SIG-M5 treated with dmso at 0.1 percent for 504 hours (cell line): ENCODE results near the gene TUBAL3.
"Not testable (repeated sequence)": the region's sequence is repeated elsewhere in the genome, so short reads cannot be mapped to it uniquely, and the experiment has no call there.

ENCODE experiments used
- DNase-seq: peaks from one replicate; lab custom pipeline; 2025; ENCODE audit not compliant: unreplicated experiment; lab: John Stamatoyannopoulos, UW

TUBAL3 gene

DNA sequence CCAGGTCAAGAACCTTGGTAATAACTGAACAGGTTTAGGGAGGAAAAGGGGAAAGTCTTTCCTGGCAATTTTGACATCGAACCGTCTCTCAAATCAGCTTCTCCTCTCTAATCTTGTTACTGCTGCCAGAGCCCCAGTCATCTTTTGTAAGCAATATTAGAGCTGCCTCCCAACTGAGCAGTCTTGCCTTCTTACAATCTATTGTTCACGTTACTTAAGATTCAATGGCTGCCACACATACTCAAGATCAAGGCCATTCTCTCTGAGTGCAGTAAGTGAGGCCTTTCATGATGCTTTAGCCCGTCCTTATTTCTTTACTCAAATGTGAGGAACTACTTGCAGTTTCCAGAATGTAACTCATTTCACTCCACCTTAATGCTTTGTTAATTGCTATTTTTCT, 20.1 kb upstream of the TUBAL3 start:
- no peak for DNase-seq

DNA sequence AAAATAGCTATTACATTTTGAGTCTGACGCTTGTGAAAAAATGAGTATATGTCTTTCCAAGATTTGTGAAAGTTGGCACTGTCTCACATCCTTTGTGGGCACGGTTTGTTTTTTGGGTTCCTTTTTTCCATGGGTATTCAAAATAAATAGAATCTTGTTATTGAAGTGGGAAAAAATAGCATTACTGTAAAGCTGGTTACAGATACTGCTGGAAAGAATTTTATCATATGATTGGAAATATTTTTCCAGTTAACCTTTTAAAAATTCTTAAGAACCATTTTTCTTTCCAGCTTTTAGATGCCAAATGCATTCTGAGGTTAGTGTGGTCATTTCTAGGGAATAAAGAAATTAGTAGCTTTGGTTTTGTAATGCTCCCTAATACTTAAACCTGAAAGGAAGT, 19.1 kb upstream of the TUBAL3 start:
- no peak for DNase-seq

DNA sequence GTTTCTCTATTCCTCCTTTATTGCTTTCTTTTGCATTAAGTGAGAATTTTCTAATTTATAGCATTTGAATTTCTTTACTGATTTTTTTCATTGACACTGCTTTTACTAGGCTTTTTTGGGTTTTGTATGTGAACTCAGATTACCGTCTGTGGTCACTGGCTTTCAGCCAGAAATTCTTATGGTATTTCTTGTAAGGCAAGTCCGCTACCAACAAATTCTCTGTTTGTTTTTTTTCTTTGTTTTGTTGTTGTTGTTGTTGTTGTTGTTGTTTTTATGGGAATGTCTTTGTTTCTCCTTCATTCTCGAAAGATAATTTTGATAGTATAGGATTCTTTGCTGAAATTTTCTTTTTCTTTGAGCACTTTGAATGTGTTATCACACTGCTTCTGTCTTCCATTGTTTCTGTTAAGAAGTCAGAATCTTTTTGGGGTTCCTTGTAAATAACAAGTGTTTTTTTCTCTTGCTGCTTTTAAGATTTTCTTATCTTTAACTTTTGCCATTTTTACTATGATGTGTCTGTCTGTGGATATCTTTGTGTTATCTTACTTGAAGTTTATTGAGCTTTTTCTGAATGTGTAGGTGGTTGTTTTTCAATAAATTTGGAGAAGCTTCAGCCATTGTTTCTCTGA, 15.0 kb upstream of the TUBAL3 start:
- no peak for DNase-seq

DNA sequence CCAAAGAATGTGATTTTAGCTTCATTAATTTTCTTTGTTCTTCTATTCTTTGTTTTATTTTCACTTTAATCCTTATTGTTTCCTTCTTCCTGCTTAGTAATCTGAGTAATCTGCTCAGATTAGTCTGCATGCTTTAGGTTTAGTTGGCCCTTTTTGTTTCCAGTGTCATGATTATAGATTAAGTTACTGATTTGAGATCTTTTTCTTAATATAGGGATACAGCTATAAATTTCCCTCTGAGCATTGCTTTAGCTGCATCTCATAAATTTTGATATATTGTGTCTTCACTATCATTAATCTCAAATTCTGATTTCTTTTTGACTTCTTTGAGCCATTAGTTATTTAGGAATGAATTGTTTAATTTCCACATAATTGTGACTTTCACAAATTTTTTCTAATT, 14.0 kb upstream of the TUBAL3 start:
- no peak for DNase-seq

DNA sequence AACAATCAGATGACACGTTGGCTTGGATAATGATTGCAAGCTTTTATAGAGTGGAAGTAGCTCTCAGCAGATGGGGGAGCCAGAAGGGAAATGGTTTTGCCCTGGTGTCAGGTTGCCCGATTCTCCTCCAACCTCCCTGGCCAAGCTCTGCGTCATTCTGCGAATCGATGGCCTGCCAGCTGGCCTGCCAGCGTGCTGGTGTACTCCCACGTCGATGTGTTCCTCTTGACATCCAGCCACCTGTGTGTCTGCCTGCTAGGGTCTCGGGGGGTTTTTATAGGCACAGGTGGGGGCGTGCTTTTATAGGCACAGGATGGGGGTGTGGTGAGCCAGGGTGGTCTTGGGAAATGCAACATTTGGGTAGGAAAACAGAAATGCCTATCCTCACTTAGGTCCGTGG, 12.4 kb upstream of the TUBAL3 start:
- no peak for DNase-seq

DNA sequence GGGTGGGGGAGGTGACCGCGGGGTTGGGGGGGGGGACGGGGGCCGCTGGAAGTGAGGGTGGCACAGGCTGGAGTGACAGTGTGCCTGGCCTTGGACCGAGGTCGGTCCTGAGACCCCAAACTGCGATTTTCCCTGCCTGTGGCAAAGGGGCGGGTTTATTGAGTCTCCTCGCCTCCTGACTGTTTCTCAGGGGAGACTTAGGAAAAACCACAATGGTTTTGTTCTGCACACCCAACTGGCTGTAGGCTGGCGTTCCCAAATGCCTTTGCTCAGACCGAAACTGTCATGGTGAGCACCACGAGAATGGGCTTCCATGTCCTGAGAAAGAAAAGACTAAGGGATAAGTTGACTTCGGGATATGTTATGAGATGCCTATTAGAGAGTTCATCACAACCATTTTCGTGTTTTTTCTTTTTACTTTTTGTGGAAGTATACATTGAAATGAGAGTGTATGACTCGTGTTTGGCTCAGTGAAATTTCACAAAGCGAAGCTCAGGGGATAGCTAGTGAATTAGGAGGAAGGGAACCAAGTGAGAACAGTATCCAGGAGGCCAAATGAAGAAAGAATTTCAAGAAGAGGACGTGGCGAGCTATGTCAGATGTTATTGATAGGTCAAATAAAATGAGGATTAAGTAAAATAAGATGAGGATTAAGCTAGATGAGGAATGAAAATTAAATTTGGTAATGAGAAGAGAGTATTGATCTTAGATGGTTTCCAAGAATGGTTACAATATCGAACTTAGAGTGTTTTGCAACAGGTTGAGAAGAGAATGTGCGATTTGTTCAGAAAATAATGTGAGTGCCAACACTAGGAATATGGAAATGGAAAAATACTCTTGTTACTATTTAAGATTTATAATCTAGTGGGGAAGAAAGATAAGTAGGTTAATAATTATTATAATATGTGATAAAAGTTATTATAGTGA, 8.6 kb upstream of the TUBAL3 start:
- peak; percentile 36 for DNase-seq

DNA sequence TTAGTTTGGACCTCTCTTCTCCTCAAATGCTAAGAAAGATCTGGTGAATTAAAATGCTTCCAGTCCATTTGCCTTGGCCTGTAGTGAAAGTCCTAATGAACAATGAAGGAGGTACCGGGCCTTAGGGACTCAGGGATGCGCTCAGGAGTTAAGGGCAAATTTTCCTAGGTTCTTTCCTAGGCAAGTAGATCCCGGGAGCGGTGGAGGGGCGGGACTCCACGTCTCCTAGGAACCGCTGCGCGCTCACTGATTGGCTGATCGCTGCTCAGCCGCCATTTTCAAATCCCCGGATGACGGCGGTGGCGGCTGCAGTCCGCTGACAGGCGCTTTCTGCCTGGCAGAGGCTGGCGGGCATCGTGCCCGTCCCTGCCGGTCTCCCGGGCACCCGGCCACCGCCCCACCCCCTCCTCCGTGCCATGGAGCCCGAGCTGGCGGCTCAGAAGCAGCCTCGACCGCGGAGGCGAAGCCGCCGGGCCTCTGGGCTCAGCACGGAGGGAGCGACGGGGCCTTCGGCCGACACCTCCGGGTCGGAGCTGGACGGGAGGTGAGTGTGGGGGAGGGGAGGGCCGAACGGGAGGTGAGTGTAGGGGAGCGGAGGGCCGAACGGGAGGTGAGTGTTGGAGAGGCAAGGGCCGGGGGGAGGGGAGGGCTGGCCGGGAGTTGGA, 7.8 kb upstream of the TUBAL3 start, which contains the start of gene NET1:
TSS of gene NET1 (plus strand) at position 281 of the 665 bp plus-strand sequence. CDS start at position 417, 136 bp downstream.
- peak; percentile 71 for DNase-seq

DNA sequence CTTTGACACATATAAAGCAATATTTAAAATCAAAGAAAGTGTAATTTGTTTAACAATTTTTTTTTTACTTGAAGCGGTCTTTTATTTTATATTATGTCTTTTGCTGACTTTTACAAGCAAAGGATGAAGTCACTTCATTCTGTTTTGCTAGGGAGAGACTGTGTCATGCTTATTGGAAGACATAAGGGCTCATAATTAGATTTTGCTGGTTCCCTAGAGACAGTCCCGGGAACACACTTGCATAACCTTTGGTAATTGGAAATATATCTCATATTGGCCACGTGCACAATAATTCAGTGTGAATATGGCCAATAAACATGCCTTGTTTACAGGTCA, 7.3 kb upstream of the TUBAL3 start:
- DNase-seq = no peak

DNA sequence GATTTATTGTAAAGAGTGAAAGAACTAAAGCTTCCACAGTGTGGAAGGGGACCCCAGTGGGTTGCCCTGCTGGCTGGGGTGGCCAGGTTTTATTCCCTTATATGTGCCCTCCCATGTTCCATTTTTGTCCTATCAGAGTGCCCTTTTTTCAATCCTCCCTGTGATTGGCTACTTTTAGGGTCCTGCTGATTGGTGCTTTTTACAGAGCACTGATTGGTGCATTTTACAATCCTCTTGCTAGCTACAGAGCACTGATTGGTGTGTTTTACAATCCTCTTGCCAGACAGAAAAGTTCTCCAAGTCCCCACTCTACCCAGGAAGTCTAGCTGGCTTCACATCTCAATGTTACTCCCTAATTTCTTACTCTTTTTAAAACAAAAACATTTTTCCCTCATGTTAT, 6.2 kb upstream of the TUBAL3 start:
- not testable (repeated sequence) for DNase-seq

DNA sequence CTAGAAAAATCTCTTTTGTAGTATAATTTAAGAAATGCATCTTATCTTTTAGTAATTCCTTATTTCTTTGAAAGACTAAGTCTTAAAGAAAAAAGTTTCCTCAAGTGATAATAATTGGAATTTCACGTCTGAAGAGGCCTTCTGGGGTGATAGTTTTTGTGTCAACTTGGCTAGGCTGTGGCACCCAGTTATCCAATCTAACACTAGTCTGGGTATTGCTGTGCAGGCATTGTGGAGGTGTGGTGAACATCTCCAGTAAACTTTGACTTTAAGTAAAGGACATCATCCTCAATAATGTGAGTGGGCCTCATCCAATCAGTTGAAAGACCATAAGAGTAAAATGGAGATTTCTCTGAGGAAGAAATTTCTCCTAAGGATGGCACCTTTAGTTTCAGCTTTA, 2.3 kb upstream of the TUBAL3 start:
- no peak for DNase-seq

DNA sequence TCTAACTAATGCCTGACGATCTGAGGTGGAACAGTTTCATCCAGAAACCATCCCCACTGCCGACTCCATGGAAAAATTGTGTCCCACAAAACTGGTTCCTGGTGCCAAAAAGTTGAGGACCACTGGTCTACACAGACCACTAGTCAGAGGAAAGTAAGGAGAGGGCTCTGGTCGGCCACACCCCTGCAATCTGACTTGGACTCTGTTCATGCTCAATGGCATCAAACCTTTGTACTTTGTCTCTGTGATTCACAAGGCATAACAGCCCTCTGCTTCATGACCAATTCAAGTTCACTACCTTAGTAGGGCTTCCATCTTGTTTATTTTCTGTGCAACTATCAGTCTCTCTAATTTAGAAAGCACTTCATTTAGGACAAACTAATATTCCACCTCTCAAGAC, 1.8 kb downstream of the TUBAL3 start:
- no peak for DNase-seq

DNA sequence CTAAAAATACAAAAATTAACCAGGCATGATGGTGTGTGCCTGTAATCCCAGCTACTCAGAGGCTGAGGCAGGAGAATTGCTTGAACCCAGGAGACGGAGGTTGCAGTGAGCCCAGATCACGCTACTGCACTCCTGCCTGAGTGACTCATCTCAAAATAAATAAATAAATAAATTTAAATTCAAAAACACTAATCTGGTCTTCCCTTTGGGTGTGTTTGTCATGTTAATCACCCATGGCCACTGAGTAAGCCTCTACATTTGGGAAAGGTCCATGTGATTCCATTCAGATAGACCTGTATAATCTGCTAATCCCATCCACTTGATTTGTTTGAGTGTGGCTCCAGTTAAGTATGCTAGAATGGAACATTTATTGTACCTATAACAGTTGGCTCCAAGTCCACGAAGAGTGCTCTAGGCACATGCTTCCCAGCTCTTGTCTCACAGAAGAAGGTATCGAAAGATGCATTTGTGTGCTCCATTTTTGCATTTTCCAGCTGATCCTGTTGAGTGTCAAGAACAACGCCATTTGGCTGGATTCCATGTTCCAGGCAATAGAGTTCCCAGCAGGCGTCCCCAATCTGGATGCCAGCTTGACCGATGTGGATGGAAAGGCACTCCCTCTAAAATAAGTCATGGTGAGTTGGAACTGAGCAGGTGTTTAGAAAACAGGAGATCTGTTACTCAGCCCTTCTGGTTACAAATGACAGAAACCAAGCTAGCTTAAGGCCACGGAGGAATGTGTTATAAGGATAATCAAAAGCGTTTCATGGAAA, 4.0 kb downstream of the TUBAL3 start:
- DNase-seq = no peak

DNA sequence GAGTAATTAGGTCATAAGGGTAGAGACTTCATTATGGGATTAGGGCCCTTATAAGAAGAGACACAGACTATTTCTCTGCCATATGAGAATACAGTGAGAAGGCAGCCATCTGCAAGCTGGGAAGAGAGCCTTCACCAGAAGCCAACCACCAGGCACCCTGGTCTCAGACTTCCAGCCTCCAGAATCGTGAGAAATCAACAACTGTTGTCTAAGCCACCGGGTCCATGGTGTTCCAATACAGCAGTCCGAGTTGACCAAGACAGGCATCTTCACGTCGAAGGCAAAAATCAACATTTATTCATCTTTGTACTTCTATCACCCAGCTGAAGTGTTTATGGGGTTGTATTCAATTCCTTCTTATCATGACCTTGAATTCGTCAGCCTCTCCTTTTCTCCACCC, 5.3 kb downstream of the TUBAL3 start:
- DNase-seq = no peak

DNA sequence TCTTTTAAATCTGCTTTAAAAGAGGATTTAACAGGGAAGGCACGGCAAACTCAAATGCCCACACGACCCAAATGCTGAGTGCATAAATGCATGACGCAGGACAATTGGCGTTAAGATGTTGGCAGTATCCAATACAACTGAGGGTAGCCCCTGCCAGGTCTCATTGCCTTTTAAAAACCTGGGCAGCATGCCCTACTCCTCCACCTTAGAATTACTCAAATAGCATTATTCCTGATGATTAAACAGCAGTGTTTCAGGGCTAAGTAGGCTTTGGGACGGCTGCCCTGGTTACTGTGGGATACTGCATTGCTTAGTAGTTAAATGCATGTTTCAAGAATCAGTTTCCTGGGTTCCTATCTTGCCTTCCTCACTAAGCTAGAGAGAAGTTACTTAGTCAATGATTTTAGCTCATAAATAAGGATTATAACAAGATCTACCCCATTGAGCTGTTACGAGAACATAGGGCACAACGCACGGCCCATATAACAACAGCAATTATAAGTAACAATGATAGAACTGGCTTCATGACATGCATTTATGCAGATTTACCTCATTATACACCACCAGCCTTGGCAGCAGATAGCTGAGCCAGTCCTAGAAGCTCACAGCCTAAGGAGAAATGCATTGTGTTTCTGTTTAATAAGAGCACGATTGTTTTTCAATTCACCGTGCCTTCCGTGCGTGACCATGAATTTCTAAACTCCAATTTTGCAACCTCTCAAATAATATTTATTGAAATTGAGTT, 7.9 kb downstream of the TUBAL3 start:
- no peak for DNase-seq

DNA sequence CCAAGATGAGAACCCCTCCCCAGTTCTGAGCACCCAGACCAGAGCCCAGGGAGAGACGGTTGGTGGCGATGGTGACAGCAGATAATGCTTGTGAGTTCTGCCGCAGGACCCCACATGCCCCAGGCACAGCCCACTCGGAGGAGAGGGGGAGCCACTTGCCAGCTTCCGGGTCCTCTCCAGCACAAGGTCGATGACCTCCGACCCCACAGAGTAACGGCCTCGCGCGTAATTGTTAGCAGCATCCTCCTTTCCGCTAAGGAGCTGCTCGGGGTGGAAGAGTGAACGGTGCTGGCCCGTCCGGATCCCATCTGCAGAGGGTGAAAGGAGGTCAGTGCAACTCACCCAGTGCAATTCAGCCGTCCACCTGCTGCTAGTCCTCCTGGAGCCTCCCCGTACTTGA, 9.5 kb downstream of the TUBAL3 start:
- no peak for DNase-seq

DNA sequence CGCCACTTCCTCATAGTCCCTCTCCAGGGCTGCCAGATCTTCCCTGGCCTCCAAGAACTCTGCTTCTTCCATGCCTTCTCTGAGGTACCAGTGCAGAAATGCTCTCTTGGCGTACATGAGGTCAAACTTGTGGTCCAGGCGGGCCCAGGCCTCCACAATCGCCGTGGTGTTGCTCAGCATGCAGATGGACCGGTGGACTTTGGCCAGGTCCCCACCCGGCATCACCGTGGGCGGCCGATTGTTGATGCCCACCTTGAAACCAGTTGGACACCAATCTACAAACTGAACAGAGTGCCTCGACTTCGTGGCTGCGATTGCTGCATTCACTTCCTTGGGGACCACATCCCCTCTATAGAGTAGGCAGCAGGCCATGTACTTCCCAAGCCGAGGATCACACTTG, 11.1 kb downstream of the TUBAL3 start:
- no peak for DNase-seq

DNA sequence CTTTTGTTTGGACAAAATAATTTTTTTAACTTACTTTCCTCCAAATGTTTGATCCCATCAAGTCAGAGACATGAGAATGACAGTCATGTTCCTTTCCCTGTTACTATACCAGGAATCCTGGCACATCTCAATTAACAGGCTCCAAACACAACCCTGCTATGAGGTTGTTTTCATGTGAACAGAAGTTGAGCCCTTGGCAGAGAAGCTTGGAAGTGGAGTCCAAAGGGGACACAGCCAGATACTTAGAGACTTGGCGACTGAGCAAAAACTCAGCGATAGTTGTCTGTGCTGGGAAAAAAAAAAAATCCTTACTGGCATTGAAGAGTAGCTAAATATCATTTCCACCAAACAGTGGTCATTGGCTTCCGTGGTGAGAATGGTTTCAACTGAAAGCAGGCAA, 12.8 kb downstream of the TUBAL3 start:
- no peak for DNase-seq

DNA sequence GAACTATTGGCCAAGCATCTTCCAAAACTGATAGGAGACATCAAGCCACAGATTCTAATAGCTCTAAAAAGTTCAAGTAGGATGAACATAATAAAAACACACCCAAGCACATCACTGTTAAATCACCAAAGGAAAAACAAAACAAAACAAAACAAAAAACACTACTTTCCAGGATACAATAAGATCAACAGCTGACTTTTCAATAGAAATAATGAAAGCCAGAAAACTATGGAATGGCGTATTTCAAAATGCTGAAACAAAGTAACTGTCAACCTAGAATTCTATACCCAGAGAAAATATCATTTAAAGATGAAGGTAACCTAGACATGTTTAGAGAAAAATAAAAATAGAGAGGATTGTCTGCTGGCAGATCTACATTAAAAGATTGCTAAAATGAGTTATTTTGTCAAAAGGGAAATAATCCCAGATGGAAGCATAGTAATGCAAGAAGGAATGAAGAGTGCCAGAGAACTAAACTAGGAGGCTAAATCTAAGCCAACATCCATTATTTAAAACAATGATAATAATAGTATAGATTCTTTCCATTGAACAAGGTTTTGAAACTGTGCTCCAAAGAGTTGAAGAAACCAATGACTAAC, 13.9 kb downstream of the TUBAL3 start:
- no peak for DNase-seq

DNA sequence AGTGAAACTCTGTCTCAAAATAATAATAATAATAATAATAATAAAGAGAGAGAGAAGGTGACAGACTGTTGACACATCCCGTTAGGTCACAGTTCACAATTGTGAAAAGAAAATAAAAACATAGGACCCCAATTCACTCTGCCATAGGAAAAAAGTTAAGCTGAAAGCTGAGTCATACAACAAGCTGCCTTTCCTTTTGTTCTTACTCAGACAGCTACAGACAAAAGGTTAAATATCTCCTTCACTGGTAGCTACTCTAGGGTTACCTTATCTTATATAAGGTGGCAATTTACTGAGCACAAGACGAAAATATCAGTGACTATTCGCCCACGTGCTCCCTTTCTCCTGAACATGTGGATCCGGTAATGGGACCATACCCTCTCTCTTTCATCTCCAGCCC, 17.5 kb downstream of the TUBAL3 start:
- no peak for DNase-seq

DNA sequence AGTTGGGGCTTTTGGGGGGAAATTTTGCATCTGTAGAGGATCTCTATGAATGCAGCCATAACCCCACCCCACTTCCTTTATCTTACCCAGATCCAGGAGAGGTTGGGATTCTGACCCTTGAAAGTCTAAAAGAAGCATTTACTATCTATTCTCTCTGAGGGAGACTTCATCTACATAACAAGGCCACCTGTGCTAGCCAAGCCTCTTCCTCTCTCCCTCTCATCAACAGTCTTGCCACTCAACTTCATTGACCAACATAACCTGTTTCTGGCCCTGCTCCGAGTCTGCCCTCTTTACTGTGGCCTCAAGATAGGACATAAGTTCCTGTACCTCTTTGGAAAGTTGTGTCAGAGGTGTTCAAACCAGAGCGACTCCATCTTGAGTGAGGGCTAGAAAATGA, 19.4 kb downstream of the TUBAL3 start:
- DNase-seq = no peak
